Measurements from ENCODE around the gene CDC42BPA.

DNA sequence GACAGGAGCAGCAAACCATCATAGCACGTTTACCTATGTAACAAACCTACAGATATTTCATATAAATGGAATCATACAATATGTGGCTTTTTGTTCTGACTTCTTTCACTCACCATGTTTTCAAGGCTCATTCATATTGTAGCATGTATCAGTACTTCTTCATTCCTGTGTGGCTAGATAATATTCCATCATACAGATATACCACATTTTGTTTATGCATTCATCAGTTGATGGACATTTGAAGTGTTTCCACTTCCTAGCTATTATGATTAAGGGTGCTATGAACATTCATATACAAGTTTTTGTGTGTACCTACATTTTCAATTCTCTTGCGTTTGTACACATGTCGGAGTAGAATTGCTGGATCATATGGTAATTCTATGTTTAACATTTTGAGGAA is 90.1 kb downstream of the CDC42BPA start:
- TF ChIP-seq EZH2 (IDR thresholded peaks at IDR 0.05; ENCODE audit: borderline replicate concordance, low read depth, low read length) (no peak), ARID1B (IDR thresholded peaks at IDR 0.05) (no peak), ZNF780A (CRISPR knock-in tag; IDR thresholded peaks at IDR 0.05) (no peak), CTCF (IDR thresholded peaks at IDR 0.05 in 2 of 3, conservative IDR thresholded peaks at IDR 0.05 in 1 of 3; ENCODE audit: insufficient read depth in 2 of 3, low read depth in 1 of 3, low read length in 3 of 3) (no peak), TRIM24 (IDR thresholded peaks at IDR 0.05) (no peak), NRF1 (conservative IDR thresholded peaks at IDR 0.05 in 1 of 2, IDR thresholded peaks at IDR 0.05 in 1 of 2) (no peak), SRF (CRISPR knock-in tag; IDR thresholded peaks at IDR 0.05) (no peak), ZNF232 (CRISPR knock-in tag; IDR thresholded peaks at IDR 0.05) (no peak)
